MCF 10A (cell line): Measurements from ENCODE around the gene GPC6. TPM values are rescaled to one million over a fixed set of nuclear protein-coding genes. Genes with fewer than 3 reads are reported as not detected.
"Not testable (repeated sequence)": the region's sequence is repeated elsewhere in the genome, so short reads cannot be mapped to it uniquely, and the experiment has no call there.

ENCODE experiments used
- BruUV-seq: library from RNA; stranded (reverse); fragments of 400-500 nt; replicated peaks from 2 replicates; lab custom pipeline; 2021; lab: Mats Ljungman, UMichigan
- CTCF ChIA-PET: fragments of 300-600 bp; sonication (Branson Sonifier 250); formaldehyde crosslinking; extraction: SDS; loops from one replicate; lab custom pipeline; 2021; ENCODE audit warnings: antibody characterized with exemption, inconsistent platforms; lab: Yijun Ruan, JAX
- POLR2A ChIA-PET: fragments of 300-600, 350-650 bp; sonication (Branson Sonifier 250); formaldehyde crosslinking; extraction: SDS; loops from one replicate; lab custom pipeline; 2020; ENCODE audit warnings: antibody characterized with exemption, inconsistent platforms; lab: Yijun Ruan, JAX
- DNase-seq: peaks from one replicate; pipeline ENCODE4 v3.0.0-alpha.2; 2018; ENCODE audit not compliant: unreplicated experiment
- H3K27ac Mint-ChIP-seq: one replicate; pipeline ENCODE4 v1.8.0; 2022; ENCODE audit warnings: mild to moderate bottlenecking, low read depth, mixed read lengths; ENCODE audit not compliant: unreplicated experiment
- H3K27me3 Mint-ChIP-seq: one replicate; pipeline ENCODE4 v1.8.0; 2022; ENCODE audit warnings: mixed read lengths; ENCODE audit not compliant: insufficient read depth, unreplicated experiment
- H3K36me3 Mint-ChIP-seq: one replicate; pipeline ENCODE4 v1.8.0; 2022; ENCODE audit warnings: mild to moderate bottlenecking, moderate library complexity, mixed read lengths; ENCODE audit not compliant: insufficient read depth, unreplicated experiment
- H3K4me1 Mint-ChIP-seq: one replicate; pipeline ENCODE4 v1.8.0; 2022; ENCODE audit warnings: mixed read lengths; ENCODE audit not compliant: insufficient read depth, unreplicated experiment
- H3K4me3 Mint-ChIP-seq: one replicate; pipeline ENCODE4 v1.8.0; 2022; ENCODE audit warnings: mild to moderate bottlenecking, moderate library complexity, mixed read lengths; ENCODE audit not compliant: unreplicated experiment
- H3K9me3 Mint-ChIP-seq: one replicate; pipeline ENCODE4 v1.8.0; 2022; ENCODE audit warnings: mixed read lengths; ENCODE audit not compliant: unreplicated experiment
- intact Hi-C: fragments of 100-400 bp; cut with micrococcal nuclease; formaldehyde crosslinking; loops from 2 replicates; pipeline ENCODE4 v1.14.1; 2022
- total RNA-seq: library from RNA; stranded (reverse); gene quantifications from 2 replicates; pipeline ENCODE4 v1.2.3, GENCODE V29; 2022
- TF ChIP-seq, protein P1 (sequence below): fragments of 200-600 bp; IDR thresholded peaks from one replicate; pipeline ENCODE4 v1.8.0; 2022; ENCODE audit warnings: antibody characterized with exemption, mild to moderate bottlenecking; ENCODE audit not compliant: unreplicated experiment

The GPC6 gene
- total RNA-seq, 1 experiment from 2014 or later, result 8.4 TPM

DNA sequence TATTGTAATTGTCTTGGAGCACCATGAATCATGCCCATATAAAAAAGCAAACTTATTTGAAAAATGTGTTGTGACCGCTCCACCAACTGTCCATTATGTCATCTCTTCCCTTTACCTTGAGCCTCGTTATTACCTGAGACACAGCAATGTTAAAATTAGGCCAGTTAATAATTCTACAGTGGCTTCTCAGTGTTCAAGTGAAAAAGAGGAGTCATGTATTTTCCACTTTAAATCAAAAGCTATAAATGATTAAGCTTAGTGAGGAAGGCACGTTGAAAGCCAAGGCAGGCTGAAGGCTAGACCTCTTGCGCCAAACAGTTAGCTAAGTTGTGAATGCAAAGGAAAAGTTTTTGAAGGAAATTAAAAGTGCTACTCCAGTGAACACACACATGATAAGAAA is 210.5 kb downstream of the GPC6 start:
- ChIA-PET POLR2A (no interaction called here), CTCF (interaction anchor here (1.7 kb wide), 1 partner anchor 10 kb away, joined by 4 read pairs; no protein-coding TSS in a partner anchor)
- DNase-seq, result no peak
- Mint-ChIP-seq H3K27ac (no peak overlapping the region), H3K27me3 (no peaks in the 10 kb centered on the region), H3K4me3 (no peak overlapping the region), H3K4me1 (no peaks in the 10 kb centered on the region), H3K9me3 (peaks cover 8% of the 10 kb centered on the region), H3K36me3 (no peaks in the 10 kb centered on the region)
- TF ChIP-seq, protein P1, sequence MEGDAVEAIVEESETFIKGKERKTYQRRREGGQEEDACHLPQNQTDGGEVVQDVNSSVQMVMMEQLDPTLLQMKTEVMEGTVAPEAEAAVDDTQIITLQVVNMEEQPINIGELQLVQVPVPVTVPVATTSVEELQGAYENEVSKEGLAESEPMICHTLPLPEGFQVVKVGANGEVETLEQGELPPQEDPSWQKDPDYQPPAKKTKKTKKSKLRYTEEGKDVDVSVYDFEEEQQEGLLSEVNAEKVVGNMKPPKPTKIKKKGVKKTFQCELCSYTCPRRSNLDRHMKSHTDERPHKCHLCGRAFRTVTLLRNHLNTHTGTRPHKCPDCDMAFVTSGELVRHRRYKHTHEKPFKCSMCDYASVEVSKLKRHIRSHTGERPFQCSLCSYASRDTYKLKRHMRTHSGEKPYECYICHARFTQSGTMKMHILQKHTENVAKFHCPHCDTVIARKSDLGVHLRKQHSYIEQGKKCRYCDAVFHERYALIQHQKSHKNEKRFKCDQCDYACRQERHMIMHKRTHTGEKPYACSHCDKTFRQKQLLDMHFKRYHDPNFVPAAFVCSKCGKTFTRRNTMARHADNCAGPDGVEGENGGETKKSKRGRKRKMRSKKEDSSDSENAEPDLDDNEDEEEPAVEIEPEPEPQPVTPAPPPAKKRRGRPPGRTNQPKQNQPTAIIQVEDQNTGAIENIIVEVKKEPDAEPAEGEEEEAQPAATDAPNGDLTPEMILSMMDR, result no peak
- BruUV-seq, result no TSS peak
- intact Hi-C loops, result no loop called here

DNA sequence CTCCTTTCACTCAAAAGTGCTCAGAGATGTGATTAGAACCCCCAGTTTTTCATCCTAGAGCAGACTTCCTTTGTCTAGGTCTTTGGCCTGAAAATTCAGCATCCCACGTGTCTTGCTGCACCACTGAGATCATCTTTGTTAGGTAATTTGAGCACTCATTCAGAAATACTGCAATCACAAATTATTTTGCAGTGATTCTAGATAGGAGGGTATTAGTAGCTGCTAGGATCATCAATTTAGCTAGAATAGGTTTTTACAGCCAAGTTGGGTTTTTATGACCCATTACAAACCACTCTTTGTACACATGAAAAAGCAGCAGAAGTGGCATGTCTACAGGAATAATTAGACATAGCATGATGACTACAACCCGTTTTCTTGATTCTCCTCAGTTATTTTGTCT is 219.6 kb downstream of the GPC6 start:
- H3K9me3 Mint-ChIP-seq, result no peaks in the 10 kb centered on the region
- no peak overlapping the region for H3K4me3 Mint-ChIP-seq
- H3K27ac Mint-ChIP-seq, result no peak overlapping the region
- no peak for DNase-seq
- intact Hi-C loops, result no loop called here
- ChIA-PET POLR2A (interaction anchor here (1.3 kb wide), 1 partner anchor 54 kb away, joined by 3 read pairs; no protein-coding TSS in a partner anchor), CTCF (interaction anchor here (1.7 kb wide), 1 partner anchor 10 kb away, joined by 4 read pairs; no protein-coding TSS in a partner anchor)
- no TSS peak for BruUV-seq
- TF ChIP-seq, protein P1, result no peak
- no peaks in the 10 kb centered on the region for H3K36me3 Mint-ChIP-seq
- H3K4me1 Mint-ChIP-seq, result peaks cover 13% of the 10 kb centered on the region
- no peaks in the 10 kb centered on the region for H3K27me3 Mint-ChIP-seq

DNA sequence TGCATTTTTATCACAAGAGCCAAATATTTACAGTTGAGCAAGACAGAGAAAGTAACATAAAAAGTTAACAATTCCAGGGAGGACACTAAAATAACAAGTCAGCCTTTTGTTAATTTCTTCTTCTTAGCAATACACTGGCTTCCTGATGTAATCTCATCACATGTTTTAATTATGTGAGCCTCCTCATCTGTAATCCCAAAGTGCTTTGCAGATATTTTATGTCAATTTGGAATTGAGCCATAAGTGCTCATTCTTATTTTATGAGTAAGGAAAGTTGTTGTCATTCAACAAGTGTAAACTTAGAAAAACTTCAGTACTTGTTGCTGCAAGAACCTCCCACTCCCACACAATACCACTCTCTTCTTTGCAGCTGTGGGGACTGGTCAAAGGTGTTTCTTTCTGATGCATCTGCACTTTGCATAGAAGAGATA is 223.6 kb downstream of the GPC6 start:
- Mint-ChIP-seq H3K36me3 (no peaks in the 10 kb centered on the region), H3K27me3 (no peaks in the 10 kb centered on the region), H3K9me3 (peaks cover 7% of the 10 kb centered on the region), H3K4me1 (peaks cover 13% of the 10 kb centered on the region), H3K4me3 (no peak overlapping the region), H3K27ac (peak overlapping the region; percentile 74)
- TF ChIP-seq, protein P1, result no peak
- CTCF ChIA-PET, result interaction anchor here (0.6 to 1.5 kb wide), 4 partner anchors 10 to 482 kb away, joined by 3 to 6 read pairs (median 4); no protein-coding TSS in a partner anchor
- intact Hi-C loops, result no loop called here
- BruUV-seq, result no TSS peak
- DNase-seq, result peak; percentile 40
- POLR2A ChIA-PET, result interaction anchor here (0.6 kb wide), 2 partner anchors 150 to 223 kb away, joined by 3 read pairs; no protein-coding TSS in a partner anchor

DNA sequence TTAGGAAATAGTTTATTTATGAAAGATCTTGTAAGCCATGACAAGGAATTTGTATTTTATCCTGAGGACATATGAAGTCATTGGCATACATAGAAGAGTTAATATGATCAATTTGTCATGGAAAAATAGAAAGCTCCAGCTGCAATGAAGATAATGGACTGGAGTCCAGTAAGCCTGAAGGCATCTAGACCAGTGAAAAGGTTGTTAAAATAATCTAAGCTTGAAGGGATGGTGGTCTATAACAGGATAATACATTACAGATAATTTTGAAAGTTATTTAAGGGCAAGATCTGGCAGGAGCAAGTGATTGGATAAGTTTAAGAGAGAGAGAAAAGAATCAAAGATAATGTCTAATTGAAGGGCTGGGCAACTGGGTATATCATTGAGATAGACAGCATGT is 224.2 kb downstream of the GPC6 start:
- Mint-ChIP-seq H3K9me3 (peaks cover 7% of the 10 kb centered on the region), H3K4me1 (peaks cover 13% of the 10 kb centered on the region), H3K27me3 (no peaks in the 10 kb centered on the region), H3K27ac (peak overlapping the region; percentile 16), H3K4me3 (no peak overlapping the region), H3K36me3 (no peaks in the 10 kb centered on the region)
- intact Hi-C loops, result no loop called here
- no TSS peak for BruUV-seq
- ChIA-PET POLR2A (interaction anchor here (0.6 kb wide), 1 partner anchor 223 kb away, joined by 3 read pairs; no protein-coding TSS in a partner anchor), CTCF (interaction anchor here (0.6 to 1.5 kb wide), 5 partner anchors 9 to 483 kb away, joined by 3 to 6 read pairs (median 4); no protein-coding TSS in a partner anchor)
- DNase-seq, result no peak
- TF ChIP-seq, protein P1, result no peak

DNA sequence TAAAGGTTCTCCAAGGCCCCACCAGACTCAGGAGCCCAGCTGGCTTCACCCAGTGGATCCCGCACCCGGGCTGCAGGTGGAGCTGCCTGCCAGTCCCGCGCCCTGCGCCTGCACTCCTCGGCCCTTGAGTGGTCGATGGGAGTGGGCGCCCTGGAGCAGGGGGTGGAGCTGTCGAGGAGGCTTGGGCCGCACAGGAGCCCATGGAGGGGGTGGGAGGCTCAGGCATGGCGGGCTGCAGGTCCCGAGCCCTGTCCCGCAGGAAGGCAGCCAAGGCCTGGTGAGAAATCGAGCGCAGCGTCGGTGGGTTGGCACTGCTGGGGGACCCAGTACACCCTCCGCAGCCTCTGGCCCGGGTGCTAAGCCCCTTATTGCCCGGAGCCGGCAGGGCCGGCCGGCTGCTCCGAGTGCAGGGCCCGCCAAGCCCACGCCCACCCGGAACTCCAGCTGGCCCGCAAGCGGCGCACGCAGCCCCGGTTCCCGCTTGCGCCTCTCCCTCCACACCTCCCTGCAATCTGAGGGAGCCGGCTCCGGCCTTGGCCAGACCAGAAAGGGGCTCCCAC is 228.1 kb downstream of the GPC6 start:
- H3K4me1 Mint-ChIP-seq, result peaks cover 13% of the 10 kb centered on the region
- H3K9me3 Mint-ChIP-seq, H3K36me3 Mint-ChIP-seq, intact Hi-C loops, H3K4me3 Mint-ChIP-seq, H3K27me3 Mint-ChIP-seq, DNase-seq, H3K27ac Mint-ChIP-seq, BruUV-seq, POLR2A ChIA-PET: not testable (repeated sequence)
- CTCF ChIA-PET, result interaction anchor here (0.5 to 0.7 kb wide), 3 partner anchors 13 to 312 kb away, joined by 3 read pairs; no protein-coding TSS in a partner anchor
